ENCODE measurements around the gene DIRAS3.

DIRAS3 gene

GRCh38 chr1:68047659-68048026, 2.8 kb downstream of the DIRAS3 start:
- no peak overlapping the region for H3K4me3 ChIP-seq (ENCODE audit: low read depth, low read length)
- DNase-seq (ENCODE audit: low read depth, low spot score), result no peak
- ChIA-PET POLR2A (no interaction called here), CTCF (interaction anchor here (1.2 kb wide), 1 partner anchor 287 kb away, joined by 3 read pairs; no protein-coding TSS in a partner anchor)
- TF ChIP-seq, protein P1, sequence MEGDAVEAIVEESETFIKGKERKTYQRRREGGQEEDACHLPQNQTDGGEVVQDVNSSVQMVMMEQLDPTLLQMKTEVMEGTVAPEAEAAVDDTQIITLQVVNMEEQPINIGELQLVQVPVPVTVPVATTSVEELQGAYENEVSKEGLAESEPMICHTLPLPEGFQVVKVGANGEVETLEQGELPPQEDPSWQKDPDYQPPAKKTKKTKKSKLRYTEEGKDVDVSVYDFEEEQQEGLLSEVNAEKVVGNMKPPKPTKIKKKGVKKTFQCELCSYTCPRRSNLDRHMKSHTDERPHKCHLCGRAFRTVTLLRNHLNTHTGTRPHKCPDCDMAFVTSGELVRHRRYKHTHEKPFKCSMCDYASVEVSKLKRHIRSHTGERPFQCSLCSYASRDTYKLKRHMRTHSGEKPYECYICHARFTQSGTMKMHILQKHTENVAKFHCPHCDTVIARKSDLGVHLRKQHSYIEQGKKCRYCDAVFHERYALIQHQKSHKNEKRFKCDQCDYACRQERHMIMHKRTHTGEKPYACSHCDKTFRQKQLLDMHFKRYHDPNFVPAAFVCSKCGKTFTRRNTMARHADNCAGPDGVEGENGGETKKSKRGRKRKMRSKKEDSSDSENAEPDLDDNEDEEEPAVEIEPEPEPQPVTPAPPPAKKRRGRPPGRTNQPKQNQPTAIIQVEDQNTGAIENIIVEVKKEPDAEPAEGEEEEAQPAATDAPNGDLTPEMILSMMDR (IDR thresholded peaks at IDR 0.05; ENCODE audit: insufficient read depth, low read length, missing control alignments), result no peak

- ChIA-PET POLR2A (no interaction called here), CTCF (interaction anchor here (1.2 kb wide), 1 partner anchor 287 kb away, joined by 3 read pairs; no protein-coding TSS in a partner anchor)
- TF ChIP-seq, protein P1 (IDR thresholded peaks at IDR 0.05; ENCODE audit: insufficient read depth, low read length, missing control alignments), result no peak
- no peak for DNase-seq (ENCODE audit: low read depth, low spot score)
- H3K4me3 ChIP-seq (ENCODE audit: low read depth, low read length), result peak overlapping the region; percentile 10; the same call in 1 of the 2 replicates
Measured at GRCh38 chr1:68046885-68047658, 3.4 kb downstream of the DIRAS3 start.

- TF ChIP-seq, protein P1 (IDR thresholded peaks at IDR 0.05; ENCODE audit: insufficient read depth, low read length, missing control alignments), result no peak
- DNase-seq (ENCODE audit: low read depth, low spot score), result no peak
- no peak overlapping the region for H3K4me3 ChIP-seq (ENCODE audit: low read depth, low read length)
- POLR2A ChIA-PET, result no interaction called here
- CTCF ChIA-PET, result interaction anchor here (1.0 kb wide), 1 partner anchor 22 kb away, joined by 4 read pairs; no protein-coding TSS in a partner anchor
Measured at GRCh38 chr1:68046423-68046822, 4.0 kb downstream of the DIRAS3 start.

- CTCF ChIA-PET, result interaction anchor here (1.0 kb wide), 1 partner anchor 22 kb away, joined by 4 read pairs; no protein-coding TSS in a partner anchor
- POLR2A ChIA-PET, result no interaction called here
- H3K4me3 ChIP-seq (ENCODE audit: low read depth, low read length), result no peak overlapping the region
- TF ChIP-seq, protein P1 (IDR thresholded peaks at IDR 0.05; ENCODE audit: insufficient read depth, low read length, missing control alignments), result no peak
- DNase-seq (ENCODE audit: low read depth, low spot score), result no peak
Measured at GRCh38 chr1:68045511-68046180, 4.8 kb downstream of the DIRAS3 start.

DNA sequence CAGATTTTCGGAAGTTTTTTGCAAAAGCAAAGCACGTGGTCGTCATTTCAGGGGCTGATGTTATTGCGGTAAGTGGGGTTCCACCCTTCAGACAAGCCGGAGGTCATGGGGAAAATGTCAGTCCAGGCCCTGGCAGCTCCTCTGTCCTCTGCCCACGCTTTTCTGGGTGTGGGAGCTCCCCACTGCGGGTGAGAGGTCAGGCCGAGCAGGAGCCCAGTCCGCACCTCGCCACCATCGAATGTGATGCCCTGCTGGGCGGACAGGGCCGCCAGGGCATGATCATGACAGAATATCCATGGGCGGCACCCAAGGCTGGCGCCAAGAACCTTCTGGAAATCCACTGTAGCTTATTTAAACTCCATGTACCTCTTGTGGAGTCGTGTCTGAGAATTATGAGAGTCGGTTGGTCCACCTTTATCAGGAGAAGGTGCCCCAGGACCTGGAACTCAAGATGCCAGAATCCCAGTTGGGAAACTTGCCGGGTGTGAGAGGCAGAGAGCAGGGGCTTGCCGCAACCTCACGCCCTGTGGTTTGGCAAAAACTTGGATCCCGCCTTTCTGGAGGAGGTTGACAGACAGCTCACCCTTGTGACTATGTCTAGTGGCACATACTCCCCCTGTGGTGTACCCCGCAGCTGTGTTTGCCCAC, 6.9 kb downstream of the DIRAS3 start:
- ChIA-PET CTCF (interaction anchor here (1.1 to 2.2 kb wide), 2 partner anchors 33 to 194 kb away, joined by 3 to 5 read pairs; no protein-coding TSS in a partner anchor), POLR2A (no interaction called here)
- H3K4me3 ChIP-seq (ENCODE audit: low read depth, low read length), result no peak overlapping the region
- TF ChIP-seq, protein P1 (IDR thresholded peaks at IDR 0.05; ENCODE audit: insufficient read depth, low read length, missing control alignments), result no peak
- DNase-seq (ENCODE audit: low read depth, low spot score), result no peak

- ChIA-PET POLR2A (no interaction called here), CTCF (interaction anchor here (0.6 kb wide), 1 partner anchor 28 kb away, joined by 3 read pairs; no protein-coding TSS in a partner anchor)
- DNase-seq (ENCODE audit: low read depth, low spot score), result no peak
- no peak overlapping the region for H3K4me3 ChIP-seq (ENCODE audit: low read depth, low read length)
- TF ChIP-seq, protein P1 (IDR thresholded peaks at IDR 0.05; ENCODE audit: insufficient read depth, low read length, missing control alignments), result no peak
Measured at GRCh38 chr1:68036946-68037345, 13.5 kb downstream of the DIRAS3 start.

Measured in AG04449 (cell line).